ENCODE measurements around the gene NR1D2.

NR1D2 gene

GRCh38 chr3:23932571-23932970 lies 12.5 kb upstream of the NR1D2 start:
- no peak for DNase-seq

DNA sequence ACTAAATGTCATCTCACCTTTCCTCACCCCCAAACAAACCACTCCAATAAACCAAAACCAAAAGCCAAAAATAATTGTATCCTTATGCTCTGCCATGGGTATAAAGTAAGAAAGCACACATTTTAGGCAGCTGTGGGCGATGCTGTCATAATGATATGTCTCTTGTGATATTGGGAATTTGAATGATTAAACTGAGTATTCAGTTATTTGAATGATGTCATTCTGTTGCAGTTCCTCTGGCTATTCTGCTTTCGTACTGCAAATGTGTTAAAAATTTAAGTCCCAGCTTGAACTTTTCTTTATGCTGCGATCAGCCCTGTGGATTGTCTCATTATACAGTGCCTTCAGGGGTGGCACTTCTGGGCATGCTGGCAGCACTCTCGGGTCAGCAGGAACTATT lies 10.8 kb upstream of the NR1D2 start:
- no peak for DNase-seq

DNA sequence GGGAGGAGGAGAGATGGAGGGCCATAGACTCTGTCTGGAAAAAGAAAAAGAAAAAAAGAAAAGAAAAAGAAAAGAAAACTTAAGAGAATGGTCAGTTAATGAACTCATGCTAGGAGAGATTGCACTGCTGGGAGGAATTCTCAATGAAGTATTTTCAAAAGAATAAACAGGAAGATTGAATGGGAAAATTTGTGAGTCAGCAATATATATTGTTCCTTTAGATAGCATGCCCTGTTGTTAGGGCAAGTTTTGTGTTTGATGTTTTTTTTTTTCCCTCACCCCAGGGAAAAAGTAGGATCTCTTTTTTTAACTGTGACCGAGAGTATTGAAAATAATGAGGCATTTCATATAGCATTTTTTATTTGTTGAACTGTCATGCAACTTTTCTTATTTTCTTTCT lies 7.8 kb upstream of the NR1D2 start:
- no peak for DNase-seq

DNA sequence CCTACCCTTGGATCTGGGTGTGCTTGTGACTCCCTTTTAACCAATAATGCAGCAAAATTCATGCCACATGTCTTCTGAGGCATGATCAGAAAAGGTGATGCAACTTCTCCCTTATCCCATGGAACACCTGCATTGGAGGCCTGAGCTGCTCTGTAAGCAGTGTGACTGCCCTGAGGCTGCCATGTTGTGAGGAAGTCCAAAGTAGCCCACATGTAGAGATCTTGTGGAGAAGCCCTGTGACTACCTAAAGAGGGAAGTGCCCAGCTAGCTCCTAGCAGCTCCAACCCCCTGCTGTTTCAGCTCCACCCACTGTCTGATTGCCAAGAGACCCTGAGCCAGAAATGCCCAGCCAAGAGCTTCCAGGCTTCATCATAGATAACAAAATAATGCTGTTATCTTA lies 6.4 kb upstream of the NR1D2 start:
- DNase-seq, result no peak

- DNase-seq, result no peak
Observed at GRCh38 chr3:23940775-23941174, 4.3 kb upstream of the NR1D2 start.

DNA sequence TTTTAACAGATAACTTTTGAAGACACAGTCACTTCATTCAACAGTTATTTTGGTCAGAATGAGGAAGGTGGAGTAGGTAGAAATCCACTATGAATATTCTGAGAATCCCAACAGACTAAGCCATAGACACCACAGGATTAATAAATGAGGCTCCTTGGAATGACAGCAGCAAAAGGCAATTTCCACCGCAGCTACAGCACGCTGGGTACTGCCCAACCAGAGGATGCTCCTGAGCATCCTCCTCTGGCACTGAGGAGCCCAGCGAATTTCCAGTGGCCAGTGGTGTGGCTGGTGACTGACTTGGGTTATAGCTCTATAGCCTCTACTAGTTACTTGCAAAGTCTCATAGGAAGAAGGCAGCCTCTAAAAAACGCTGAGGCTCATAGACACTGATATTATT lies 3.6 kb upstream of the NR1D2 start:
- DNase-seq, result no peak

DNA sequence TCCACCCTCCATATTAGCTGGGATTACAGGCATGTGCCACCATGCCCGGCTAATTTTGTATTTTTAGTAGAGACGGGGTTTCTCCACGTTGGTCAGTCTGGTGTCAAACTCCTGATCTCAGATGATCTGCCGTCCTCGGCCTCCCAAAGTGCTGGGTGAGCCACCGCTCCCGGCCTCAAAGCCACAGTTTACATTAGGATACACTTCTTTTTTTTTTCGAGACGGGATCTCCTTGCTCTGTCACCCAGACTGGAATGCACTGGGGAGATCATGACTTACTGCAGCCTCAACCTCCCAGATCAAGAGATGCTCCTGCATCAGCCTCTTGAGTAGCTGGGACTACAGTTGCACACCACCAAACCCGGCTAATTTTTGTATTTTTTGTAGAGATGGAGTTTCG lies 2.5 kb upstream of the NR1D2 start:
- no peak for DNase-seq

GRCh38 chr3:23944007-23944783 lies 891 bp upstream of the NR1D2 start:
- DNase-seq, result no peak

GRCh38 chr3:23945663-23945912 lies 502 bp downstream of the NR1D2 start:
- DNase-seq, result no peak

GRCh38 chr3:23945913-23946687 lies 1.0 kb downstream of the NR1D2 start:
- peak; percentile 94 for DNase-seq

- no peak for DNase-seq
Observed at GRCh38 chr3:23948761-23949160, 3.7 kb downstream of the NR1D2 start.

DNA sequence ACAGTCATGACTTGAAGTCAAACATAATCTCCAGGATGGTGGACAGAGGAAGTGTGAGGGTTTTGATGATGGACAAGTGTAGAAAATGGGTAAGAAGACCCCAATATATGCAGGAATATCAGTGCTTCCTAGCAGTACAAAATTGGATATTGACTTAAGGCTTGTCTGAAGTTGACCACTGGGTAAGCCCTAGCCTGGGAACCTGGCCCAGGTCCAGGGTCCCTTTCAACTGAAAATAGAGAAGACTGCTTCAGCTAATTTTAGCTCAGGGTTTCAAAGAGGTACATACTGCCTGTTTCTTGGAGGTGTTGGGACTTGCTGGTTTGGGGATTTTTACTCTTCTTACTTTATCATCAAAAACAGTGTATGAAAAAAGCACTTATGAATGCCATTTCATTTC lies 4.7 kb downstream of the NR1D2 start:
- DNase-seq, result peak; percentile 7

DNA sequence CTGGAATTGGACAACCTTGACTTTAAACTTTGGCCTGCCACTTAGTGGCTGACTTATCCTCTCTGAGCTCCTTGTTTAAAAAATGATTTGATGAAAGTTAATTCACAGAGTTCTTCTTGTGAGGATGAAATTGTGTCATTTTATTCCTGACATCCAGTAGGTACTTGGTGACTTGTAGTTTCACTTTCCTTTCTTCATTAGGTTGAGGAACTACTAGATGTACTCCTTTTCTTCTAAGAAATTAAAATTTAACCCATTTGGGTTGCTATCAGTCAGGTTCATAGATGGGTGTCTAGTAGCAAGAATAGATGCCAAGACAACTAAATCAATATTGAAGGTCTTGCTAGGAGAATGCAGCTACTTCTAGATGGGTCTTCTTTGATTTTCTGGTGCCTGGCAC lies 5.2 kb downstream of the NR1D2 start:
- no peak for DNase-seq

- DNase-seq, result no peak
Observed at GRCh38 chr3:23952646-23953045, 7.6 kb downstream of the NR1D2 start.

- DNase-seq, result no peak
Observed at GRCh38 chr3:23953523-23953922, 8.4 kb downstream of the NR1D2 start.

DNA sequence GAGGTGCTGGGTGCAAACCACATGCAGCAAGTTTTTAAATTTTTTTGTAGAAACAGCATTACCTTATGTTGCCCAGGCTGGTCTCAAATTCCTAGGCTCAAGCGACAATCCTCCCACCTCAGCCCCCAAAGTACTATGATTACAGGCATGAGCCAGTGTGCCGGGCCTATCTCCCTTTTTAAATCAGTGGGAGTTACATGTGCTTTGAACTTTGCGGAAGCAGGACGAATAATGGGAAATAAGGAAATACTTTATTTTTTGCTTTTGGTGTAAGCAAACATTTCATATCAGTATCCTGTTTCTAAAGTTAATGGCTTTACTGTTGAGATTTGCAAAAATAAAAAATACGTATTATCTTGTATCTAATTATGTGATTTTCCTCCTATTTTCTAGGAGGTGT lies 9.1 kb downstream of the NR1D2 start:
- no peak for DNase-seq

DNA sequence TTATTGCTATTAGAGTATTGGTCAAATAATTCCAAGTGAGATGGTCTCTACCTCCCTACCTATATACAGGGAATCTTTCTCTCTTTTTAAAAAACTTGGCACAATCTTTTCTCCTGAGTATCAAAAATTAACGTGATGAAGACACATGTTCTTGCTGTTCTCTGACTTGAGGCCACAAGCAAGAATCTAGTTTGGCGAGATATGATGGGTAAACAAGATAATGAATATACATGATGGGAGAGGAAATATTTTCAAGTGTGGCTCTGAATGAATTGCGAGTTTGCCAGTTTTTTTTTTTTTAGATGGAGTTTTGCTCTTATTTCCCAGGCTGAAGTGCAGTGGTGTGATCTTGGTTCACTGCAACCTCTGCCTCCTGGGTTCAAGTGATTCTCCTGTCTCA lies 11.6 kb downstream of the NR1D2 start:
- no peak for DNase-seq

DNA sequence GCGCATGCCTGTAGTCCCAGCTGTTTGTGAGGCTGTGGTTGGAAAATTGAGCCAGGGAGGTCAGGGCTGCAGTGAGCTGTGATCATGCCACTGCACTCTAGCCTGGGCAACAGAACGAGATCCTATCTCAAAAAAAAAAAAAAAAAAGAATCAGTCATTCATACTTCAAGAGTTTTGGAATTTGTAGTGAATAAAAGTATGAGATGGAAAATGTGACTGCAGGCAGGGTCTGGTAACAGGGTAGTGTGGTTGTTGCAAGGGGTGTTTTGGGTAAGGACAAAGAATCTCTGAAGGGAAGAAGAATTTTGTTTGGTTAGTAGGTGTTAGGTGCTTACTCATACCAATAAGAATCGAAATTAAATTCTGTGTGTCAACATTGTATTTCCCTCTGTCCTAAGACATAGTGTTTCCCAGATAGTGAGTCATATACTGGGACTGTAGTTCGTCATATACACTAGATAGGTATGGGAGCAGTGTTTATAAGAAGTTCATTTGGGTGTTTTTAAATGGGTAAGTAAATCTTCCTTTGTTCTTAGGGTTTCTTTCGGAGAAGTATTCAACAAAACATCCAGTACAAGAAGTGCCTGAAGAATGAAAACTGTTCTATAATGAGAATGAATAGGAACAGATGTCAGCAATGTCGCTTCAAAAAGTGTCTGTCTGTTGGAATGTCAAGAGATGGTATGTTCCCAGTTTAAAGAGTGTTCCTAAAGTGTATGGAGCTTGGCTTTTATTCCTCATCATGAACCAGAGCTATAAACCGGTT lies 14.2 kb downstream of the NR1D2 start:
- DNase-seq, result no peak

- DNase-seq, result peak; percentile 36
Observed at GRCh38 chr3:23960649-23961048, 15.6 kb downstream of the NR1D2 start.

GRCh38 chr3:23961066-23961465 lies 16.0 kb downstream of the NR1D2 start:
- peak; percentile 24 for DNase-seq

- no peak for DNase-seq
Observed at GRCh38 chr3:23961913-23962312, 16.8 kb downstream of the NR1D2 start.

- no peak for DNase-seq
Observed at GRCh38 chr3:23964537-23965235, 19.6 kb downstream of the NR1D2 start.

DNA sequence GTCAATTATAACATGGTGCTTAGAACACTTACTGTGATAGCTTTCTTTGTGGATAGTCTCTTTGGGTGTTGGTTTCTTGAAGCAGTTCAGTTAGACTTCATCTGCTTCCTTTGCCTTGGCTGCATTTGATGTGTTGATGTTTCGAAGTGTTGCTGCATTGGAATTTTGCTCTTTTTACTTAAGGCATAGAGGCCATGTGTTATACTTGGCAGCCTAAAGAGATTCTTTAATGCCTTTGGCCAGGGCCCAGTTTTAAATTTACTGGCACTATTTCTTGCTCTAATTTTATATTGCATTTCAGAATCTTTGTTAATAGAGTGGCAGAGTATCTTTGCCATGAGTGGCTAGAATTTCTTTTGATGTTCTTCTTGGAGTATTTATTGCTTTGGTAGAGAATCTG lies 21.2 kb downstream of the NR1D2 start:
- DNase-seq, result no peak

Measured in NCI-H146 (cell line).